DOHH2 (cell line): ENCODE results near the gene C9orf152.

Source experiments
- CTCF ChIP-seq: fragments of 200-600 bp; sonication (generic); IDR thresholded peaks from one replicate; pipeline ENCODE4 v1.5.1; 2014; ENCODE audit warnings: antibody characterized with exemption, mild to moderate bottlenecking, low read depth, low read length; ENCODE audit not compliant: poor library complexity, severe bottlenecking
- EZH2phosphoT487 ChIP-seq: fragments of 200-600 bp; sonication (generic); IDR thresholded peaks from 2 replicates; pipeline ENCODE4 v1.6.1; 2017; ENCODE audit warnings: borderline replicate concordance, mild to moderate bottlenecking, antibody characterized with exemption, low read length, moderate library complexity, mixed read lengths

GRCh38 chr9:110156416-110156815 lies 51.5 kb downstream of the C9orf152 start:
- TF ChIP-seq CTCF (no peak), EZH2phosphoT487 (no peak)
